ELR (cell line): ENCODE data around the gene LAP3.

ENCODE experiments used
- DNase-seq: peaks from one replicate; pipeline ENCODE4 v3.0.0-alpha.2; 2015; ENCODE audit warnings: low read depth

LAP3 gene

DNA sequence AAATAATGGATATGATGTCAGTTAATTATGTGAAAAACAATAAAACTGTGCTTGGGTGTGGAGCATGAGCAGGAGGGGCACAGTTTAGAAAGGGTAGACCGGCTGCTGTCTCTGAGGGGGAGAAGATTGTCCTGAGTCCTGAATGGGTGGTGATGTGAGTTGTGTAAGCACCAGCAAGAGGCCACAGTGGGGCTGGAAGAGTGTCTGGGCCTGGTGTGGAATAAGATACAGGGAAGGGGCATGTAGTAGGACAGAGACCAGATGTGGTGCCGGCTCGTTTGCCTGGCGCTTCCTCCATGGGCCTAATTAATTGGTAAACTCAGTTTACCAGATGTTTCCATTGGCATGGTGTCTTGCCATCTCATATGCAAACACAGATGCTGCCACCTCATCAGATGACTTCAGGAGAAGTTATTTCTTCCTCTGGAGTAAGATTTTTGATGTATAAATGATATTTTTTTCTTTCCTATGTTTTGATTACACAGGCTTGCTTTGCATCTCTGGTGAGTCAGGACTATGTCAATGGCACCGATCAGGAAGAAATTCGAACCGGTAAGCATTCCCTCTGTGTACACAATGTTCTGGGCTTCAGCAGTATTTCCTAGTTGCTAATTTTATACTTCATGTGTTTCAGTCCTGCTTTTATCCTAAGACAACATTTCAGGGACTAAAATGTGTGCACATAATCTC, 42.6 kb downstream of the LAP3 start:
- DNase-seq, result peak; percentile 61

DNA sequence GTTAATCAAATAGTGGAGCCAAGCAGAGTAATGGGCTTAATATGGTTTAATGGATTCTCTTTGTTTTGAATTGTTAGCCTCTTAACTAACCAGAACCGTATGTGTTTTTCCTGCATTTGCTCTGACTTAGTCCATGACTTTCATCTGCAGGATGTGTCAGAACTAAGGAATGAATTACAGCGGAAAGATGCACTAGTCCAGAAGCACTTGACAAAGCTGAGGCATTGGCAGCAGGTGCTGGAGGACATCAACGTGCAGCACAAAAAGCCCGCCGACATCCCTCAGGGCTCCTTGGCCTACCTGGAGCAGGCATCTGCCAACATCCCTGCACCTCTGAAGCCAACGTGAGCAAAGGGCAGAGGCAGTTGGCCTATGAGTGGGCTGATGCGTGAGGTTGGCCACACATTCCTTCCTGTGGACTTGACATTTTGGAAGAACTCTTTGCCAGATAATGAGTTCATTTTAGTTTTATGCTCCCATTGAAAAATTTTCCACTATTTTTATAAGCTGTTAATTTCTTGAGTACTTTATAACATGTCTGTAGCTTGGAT, 46.5 kb downstream of the LAP3 start:
- peak; percentile 14 for DNase-seq

- no peak for DNase-seq
Observed at GRCh38 chr4:17624821-17625220, 47.8 kb downstream of the LAP3 start.

- DNase-seq, result no peak
Observed at GRCh38 chr4:17630228-17630627, 53.2 kb downstream of the LAP3 start.

- DNase-seq, result no peak
Observed at GRCh38 chr4:17633600-17633999, 56.6 kb downstream of the LAP3 start.

- no peak for DNase-seq
Observed at GRCh38 chr4:17635056-17635455, 58.1 kb downstream of the LAP3 start.

DNA sequence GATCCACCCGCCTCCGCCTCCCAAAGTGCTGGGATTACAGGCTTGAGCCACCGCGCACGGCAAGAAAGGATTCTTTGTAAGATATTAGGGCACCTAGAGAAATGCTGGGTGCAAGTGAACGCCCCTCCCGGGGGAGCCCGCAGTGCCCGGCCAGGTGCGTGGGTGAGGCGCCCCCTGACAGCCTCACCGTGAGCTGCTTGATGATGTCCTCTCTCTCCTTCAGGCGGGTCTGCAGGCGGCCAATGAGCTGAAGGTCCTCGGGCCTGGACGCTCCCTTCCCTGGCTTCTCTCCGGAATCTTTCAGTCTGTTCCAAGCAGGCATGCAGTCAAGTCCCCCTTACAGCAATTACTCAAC, 59.3 kb downstream of the LAP3 start:
- no peak for DNase-seq

DNA sequence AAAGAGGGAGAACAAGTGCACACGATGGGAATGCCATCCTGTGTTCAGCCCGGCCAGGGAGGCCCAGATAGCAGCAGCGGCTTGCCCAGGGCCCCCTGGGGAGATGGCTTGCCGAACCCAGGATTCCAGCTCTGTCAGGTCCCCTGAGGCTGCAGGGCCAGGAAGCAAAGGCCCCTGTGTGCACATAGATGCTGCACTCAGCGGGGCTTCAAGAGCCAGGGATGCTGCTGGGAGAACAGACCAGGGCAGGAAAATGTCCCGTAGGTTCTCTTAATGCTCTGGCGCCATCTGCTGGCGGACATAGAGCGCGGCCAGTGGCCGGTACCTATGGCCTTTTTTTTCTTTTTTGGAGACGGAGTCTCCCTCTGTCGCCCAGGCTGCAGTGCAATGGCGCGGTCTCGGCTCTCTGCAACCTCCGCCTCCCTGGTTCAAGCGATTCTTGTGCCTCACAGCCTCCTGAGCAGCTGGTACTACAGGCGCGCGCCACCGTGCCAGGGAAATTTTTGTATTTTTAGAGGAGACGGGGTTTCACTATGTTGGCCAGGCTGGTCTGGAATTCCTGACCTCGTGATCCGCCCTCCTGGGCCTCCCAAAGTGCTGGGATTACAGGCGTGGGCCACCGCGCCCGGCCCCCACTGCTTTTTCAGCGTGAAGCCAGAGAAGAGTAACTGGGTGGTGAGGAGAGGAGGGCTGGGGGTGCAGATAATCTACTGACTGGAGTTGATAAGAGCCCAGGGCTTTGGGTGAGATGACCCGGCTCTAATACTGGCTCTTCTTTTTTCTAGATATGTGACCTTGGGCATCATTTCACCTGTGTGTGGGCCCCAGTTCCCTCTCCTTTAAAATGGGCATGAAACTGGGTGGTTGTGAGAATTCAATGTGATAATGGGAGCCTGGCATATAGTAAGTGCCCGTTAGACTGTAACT, 60.0 kb downstream of the LAP3 start:
- peak; percentile 82 for DNase-seq

DNA sequence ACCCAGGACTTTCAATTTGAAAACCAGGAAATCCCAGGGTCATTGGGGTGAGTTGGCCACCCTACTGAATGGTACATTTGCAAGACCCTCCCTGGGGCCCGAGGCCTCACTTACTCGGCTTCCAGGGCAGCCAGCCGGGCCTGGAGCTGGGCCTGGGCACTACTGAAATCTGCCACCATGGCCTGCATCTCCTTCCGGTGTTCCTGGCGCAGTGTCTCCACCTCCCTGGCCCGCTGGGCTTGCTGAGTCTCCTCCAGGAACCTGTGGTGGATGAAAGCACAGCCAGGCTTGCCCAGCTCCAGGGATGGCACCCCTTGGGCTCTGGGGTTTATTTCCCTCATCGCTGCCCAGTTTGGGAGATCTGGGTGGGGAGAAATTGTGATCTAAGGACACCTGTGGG, 62.1 kb downstream of the LAP3 start:
- no peak for DNase-seq

DNA sequence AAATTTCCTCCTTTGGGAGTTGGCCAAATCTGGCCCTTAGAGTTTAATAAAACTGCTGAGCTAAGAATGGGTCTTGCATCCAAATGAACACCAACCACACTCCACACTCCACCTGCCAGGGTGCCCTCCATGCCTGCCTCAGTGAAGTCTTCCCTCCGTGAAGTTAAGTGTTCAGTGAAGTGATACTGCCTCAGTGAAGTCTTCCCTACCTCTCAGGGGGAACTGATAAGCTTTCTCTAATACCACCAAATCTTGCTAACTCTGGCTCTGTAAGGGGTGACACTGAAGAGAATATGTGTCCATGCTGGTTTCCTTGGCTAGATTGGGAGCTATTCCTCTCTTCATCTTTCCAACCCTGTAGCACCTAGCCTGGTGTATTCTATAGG, 65.4 kb downstream of the LAP3 start:
- DNase-seq, result no peak

DNA sequence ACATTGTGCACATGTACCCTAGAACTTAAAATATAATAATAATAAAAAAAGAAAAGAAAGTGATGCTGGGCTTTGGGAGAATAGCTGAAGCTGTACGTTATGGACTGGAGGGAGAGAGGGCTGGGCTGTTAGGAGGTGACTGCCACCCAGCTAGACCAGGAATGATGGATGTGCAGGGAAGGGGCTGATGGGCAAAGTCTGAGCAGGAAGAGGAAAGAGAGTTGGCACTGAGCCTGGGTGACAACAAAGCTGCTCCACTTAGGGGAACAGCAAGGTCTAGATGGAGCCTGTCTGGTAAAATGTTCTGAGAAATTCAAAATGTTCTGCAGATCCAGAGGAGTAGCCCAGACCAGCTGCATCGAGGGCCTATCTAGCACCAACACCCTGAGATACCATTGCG, 69.7 kb downstream of the LAP3 start:
- no peak for DNase-seq

DNA sequence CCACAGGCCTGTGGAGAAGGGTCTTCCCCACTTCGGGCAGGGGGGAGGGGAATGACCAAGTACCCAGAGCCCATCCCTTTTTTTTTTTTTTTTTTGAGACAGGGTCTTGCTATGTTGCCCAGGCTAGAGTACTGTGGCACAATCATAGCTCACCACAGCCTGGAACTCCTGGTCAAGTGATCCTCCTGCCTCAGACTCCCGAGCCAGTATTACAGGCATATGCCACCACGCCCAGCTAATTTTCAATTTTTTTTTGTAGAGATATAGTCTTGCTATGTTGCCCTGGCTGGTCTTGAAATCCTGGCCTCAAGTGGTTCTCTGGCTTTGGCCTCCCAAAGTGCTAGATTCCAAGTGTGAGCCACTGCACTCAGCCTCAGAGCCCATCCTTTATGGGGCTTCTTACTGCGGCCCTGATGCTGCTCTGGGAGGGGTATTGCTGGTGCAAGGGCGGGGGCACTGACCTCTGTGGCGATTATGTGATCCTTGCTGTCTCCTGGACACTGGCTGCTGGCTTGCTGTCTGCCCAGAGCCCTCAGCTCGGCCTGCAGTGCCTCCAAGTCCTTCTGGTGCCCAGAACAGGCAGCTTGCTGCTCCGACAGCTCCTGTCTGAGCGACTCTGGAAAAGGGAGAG, 70.3 kb downstream of the LAP3 start:
- no peak for DNase-seq

- DNase-seq, result no peak
Observed at GRCh38 chr4:17647927-17648326, 70.9 kb downstream of the LAP3 start.

GRCh38 chr4:17650406-17650805, 73.4 kb downstream of the LAP3 start:
- no peak for DNase-seq

DNA sequence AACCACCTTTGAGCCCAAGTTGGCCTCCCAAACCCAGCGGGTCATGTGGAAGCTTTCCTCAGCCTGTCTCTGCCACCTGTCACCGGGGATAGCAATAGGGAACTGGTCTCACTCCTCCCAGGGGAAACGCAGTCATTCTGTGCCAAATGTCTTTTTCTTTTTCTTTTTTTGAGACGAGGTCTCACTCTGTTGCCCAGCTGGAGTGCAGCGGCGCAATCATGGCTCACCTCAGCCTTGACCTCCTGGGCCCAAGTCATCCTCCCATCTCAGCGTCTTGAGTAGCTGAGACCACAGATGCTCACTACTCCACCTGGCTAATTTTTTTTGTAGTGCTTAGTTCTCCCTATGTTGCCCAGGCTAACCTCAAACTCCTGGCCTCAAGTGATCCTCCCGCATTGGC, 77.7 kb downstream of the LAP3 start:
- DNase-seq, result no peak

DNA sequence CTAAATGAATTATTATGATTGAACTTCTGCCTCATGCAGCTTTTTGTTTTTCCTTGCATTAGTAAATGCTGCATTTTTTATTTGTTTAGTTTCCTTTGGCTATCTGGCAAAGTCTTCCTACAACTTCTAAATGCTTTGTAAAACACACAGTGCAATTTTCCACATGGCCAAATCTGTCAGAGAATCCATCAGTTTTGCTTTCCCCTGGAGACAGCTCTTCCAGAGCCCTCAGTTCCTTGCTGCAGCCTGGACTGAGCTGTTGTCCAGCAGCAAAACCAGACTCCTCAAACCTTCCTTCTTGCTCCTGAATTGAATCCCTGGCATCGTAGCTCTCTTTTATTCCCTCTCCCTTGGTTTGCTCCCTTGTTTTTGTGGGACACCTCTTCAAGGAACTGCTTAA, 80.1 kb downstream of the LAP3 start:
- no peak for DNase-seq
